Skeletal muscle satellite cell (primary cell): ENCODE results near the gene SKP1.

ENCODE experiments used
- H3K27me3 ChIP-seq: 2 replicates; pipeline ENCODE4 v1.7.0; 2013; ENCODE audit warnings: low read length; ENCODE audit not compliant: control insufficient read depth, insufficient read depth
- H3K36me3 ChIP-seq: 2 replicates; pipeline ENCODE4 v1.7.0; 2013; ENCODE audit warnings: mild to moderate bottlenecking, control low read depth, low read length; ENCODE audit not compliant: insufficient read depth
- H3K4me1 ChIP-seq: 2 replicates; pipeline ENCODE4 v1.7.0; 2013; ENCODE audit warnings: low read length; ENCODE audit not compliant: control insufficient read depth, insufficient read depth
- H3K4me2 ChIP-seq: 2 replicates; pipeline ENCODE4 v1.7.0; 2013; ENCODE audit warnings: mild to moderate bottlenecking, low read length
- H3K4me3 ChIP-seq: 2 replicates; pipeline ENCODE4 v1.7.0; 2013; ENCODE audit warnings: low read length
- H3K9ac ChIP-seq: 2 replicates; pipeline ENCODE4 v1.7.0; 2013; ENCODE audit warnings: mild to moderate bottlenecking, low read depth, low read length, moderate library complexity
- H3K9me3 ChIP-seq: replicated peaks from 2 replicates; pipeline ENCODE4 v1.7.0; 2013; ENCODE audit warnings: mild to moderate bottlenecking, control low read depth, low read length

The SKP1 gene

GRCh38 chr5:134131165-134131564 is 45.6 kb downstream of the SKP1 start:
- peaks cover 6% of the 10 kb centered on the region for H3K4me1 ChIP-seq
- no peaks in the 10 kb centered on the region for H3K9me3 ChIP-seq
- no peak overlapping the region for H3K4me3 ChIP-seq
- H3K36me3 ChIP-seq: peaks cover 49% of the 10 kb centered on the region
- H3K4me2 ChIP-seq: no peak overlapping the region
- no peak overlapping the region for H3K9ac ChIP-seq
- H3K27me3 ChIP-seq: no peaks in the 10 kb centered on the region

- H3K4me1 ChIP-seq: peaks cover 14% of the 10 kb centered on the region
- H3K9ac ChIP-seq: no peak overlapping the region
- peaks cover 41% of the 10 kb centered on the region for H3K36me3 ChIP-seq
- H3K4me2 ChIP-seq: no peak overlapping the region
- H3K4me3 ChIP-seq: no peak overlapping the region
- H3K27me3 ChIP-seq: no peaks in the 10 kb centered on the region
- H3K9me3 ChIP-seq: no peaks in the 10 kb centered on the region
Measured at GRCh38 chr5:134130239-134130945, 46.4 kb downstream of the SKP1 start.

- no peaks in the 10 kb centered on the region for H3K9me3 ChIP-seq
- H3K27me3 ChIP-seq: no peaks in the 10 kb centered on the region
- peaks cover 21% of the 10 kb centered on the region for H3K4me1 ChIP-seq
- H3K36me3 ChIP-seq: peaks cover 35% of the 10 kb centered on the region
- no peak overlapping the region for H3K9ac ChIP-seq
- no peak overlapping the region for H3K4me2 ChIP-seq
- no peak overlapping the region for H3K4me3 ChIP-seq
Measured at GRCh38 chr5:134129411-134130238, 47.1 kb downstream of the SKP1 start.

- Histone ChIP-seq H3K4me3 (no peak overlapping the region), H3K36me3 (peaks cover 27% of the 10 kb centered on the region)
Measured at GRCh38 chr5:134128648-134128995, 48.1 kb downstream of the SKP1 start.

GRCh38 chr5:134127988-134128647 is 48.6 kb downstream of the SKP1 start:
- H3K4me2 ChIP-seq: no peak overlapping the region
- H3K27me3 ChIP-seq: no peaks in the 10 kb centered on the region
- no peak overlapping the region for H3K9ac ChIP-seq
- H3K4me1 ChIP-seq: peaks cover 31% of the 10 kb centered on the region
- no peak overlapping the region for H3K4me3 ChIP-seq
- peaks cover 24% of the 10 kb centered on the region for H3K36me3 ChIP-seq
- no peaks in the 10 kb centered on the region for H3K9me3 ChIP-seq

More at GRCh38 chr5:134128648-134128995, 48.1 kb downstream of the SKP1 start:
- Histone ChIP-seq H3K4me1 (peaks cover 31% of the 10 kb centered on the region), H3K9me3 (no peaks in the 10 kb centered on the region), H3K9ac (no peak overlapping the region), H3K4me2 (no peak overlapping the region), H3K27me3 (no peaks in the 10 kb centered on the region)

GRCh38 chr5:134127376-134127861 is 49.3 kb downstream of the SKP1 start:
- Histone ChIP-seq H3K36me3 (peaks cover 24% of the 10 kb centered on the region), H3K9me3 (no peaks in the 10 kb centered on the region), H3K4me2 (no peak overlapping the region), H3K9ac (no peak overlapping the region), H3K27me3 (no peaks in the 10 kb centered on the region), H3K4me3 (no peak overlapping the region), H3K4me1 (peaks cover 31% of the 10 kb centered on the region)

- H3K9me3 ChIP-seq: no peaks in the 10 kb centered on the region
- peaks cover 15% of the 10 kb centered on the region for H3K36me3 ChIP-seq
- peaks cover 31% of the 10 kb centered on the region for H3K4me1 ChIP-seq
- no peaks in the 10 kb centered on the region for H3K27me3 ChIP-seq
- H3K9ac ChIP-seq: peak overlapping the region; percentile 57
- H3K4me3 ChIP-seq: peak overlapping the region; percentile 29
- peak overlapping the region; percentile 62 for H3K4me2 ChIP-seq
Measured at GRCh38 chr5:134125039-134126015, 51.4 kb downstream of the SKP1 start.

GRCh38 chr5:134124289-134125038 is 52.3 kb downstream of the SKP1 start:
- Histone ChIP-seq H3K9me3 (no peaks in the 10 kb centered on the region), H3K4me2 (peak overlapping the region; percentile 60), H3K4me1 (peaks cover 31% of the 10 kb centered on the region), H3K27me3 (no peaks in the 10 kb centered on the region), H3K9ac (peak overlapping the region; percentile 57), H3K36me3 (peaks cover 13% of the 10 kb centered on the region), H3K4me3 (peak overlapping the region; percentile 24)

GRCh38 chr5:134123360-134123759 is 53.4 kb downstream of the SKP1 start:
- Histone ChIP-seq H3K4me1 (peaks cover 31% of the 10 kb centered on the region), H3K4me2 (no peak overlapping the region), H3K4me3 (no peak overlapping the region), H3K27me3 (no peaks in the 10 kb centered on the region), H3K9me3 (no peaks in the 10 kb centered on the region), H3K36me3 (peaks cover 3% of the 10 kb centered on the region), H3K9ac (no peak overlapping the region)

GRCh38 chr5:134122530-134122929 is 54.2 kb downstream of the SKP1 start:
- no peak overlapping the region for H3K4me2 ChIP-seq
- H3K9me3 ChIP-seq: no peaks in the 10 kb centered on the region
- no peaks in the 10 kb centered on the region for H3K27me3 ChIP-seq
- H3K4me1 ChIP-seq: peaks cover 31% of the 10 kb centered on the region
- H3K9ac ChIP-seq: no peak overlapping the region
- no peak overlapping the region for H3K4me3 ChIP-seq
- peaks cover 3% of the 10 kb centered on the region for H3K36me3 ChIP-seq
